Effector CD8-positive, alpha-beta T cell (primary cell): ENCODE data around the gene CNST.

Experiments
- DNase-seq: peaks from one replicate; lab custom pipeline; 2025; lab: John Stamatoyannopoulos, UW
- total RNA-seq, 4 experiments: gene quantifications; one replicate each; lab custom pipeline; 2026; lab: John Stamatoyannopoulos, UW

The CNST gene
- total RNA-seq = 70.1 to 184 (median 93.4) reads per million in 4 experiments

- DNase-seq = peak; percentile 81
Measured at GRCh38 chr1:246566128-246566812, at the start of gene CNST, which contains the start of gene TFB2M. TSS of gene CNST (plus strand) at chr1:246566456. CDS start at chr1:246591563, 25,107 bp downstream. TSS of gene TFB2M (minus strand) at chr1:246566261. CDS start at chr1:246566138, 123 bp downstream.

- DNase-seq = no peak
Measured at GRCh38 chr1:246517391-246517790, 48.9 kb upstream of the CNST start.

GRCh38 chr1:246518456-246519205, 47.6 kb upstream of the CNST start:
- no peak for DNase-seq

GRCh38 chr1:246519514-246519913, 46.7 kb upstream of the CNST start:
- no peak for DNase-seq

- DNase-seq = no peak
Measured at GRCh38 chr1:246526380-246526779, 39.9 kb upstream of the CNST start.

GRCh38 chr1:246526915-246527314, 39.3 kb upstream of the CNST start:
- no peak for DNase-seq

- DNase-seq = no peak
Measured at GRCh38 chr1:246527402-246528088, 38.7 kb upstream of the CNST start.

- no peak for DNase-seq
Measured at GRCh38 chr1:246528933-246529731, 37.1 kb upstream of the CNST start.

- DNase-seq = no peak
Measured at GRCh38 chr1:246530482-246530881, 35.8 kb upstream of the CNST start.

- no peak for DNase-seq
Measured at GRCh38 chr1:246532519-246532918, 33.7 kb upstream of the CNST start.

- DNase-seq = no peak
Measured at GRCh38 chr1:246533371-246533905, 32.8 kb upstream of the CNST start.

GRCh38 chr1:246534114-246534513, 32.1 kb upstream of the CNST start:
- DNase-seq = no peak

- no peak for DNase-seq
Measured at GRCh38 chr1:246537441-246537840, 28.8 kb upstream of the CNST start.

- DNase-seq = no peak
Measured at GRCh38 chr1:246537887-246538286, 28.4 kb upstream of the CNST start.

- DNase-seq = no peak
Measured at GRCh38 chr1:246540738-246541491, 25.3 kb upstream of the CNST start.

GRCh38 chr1:246544001-246544400, 22.3 kb upstream of the CNST start:
- DNase-seq = no peak

GRCh38 chr1:246549665-246550064, 16.6 kb upstream of the CNST start:
- no peak for DNase-seq

- DNase-seq = no peak
Measured at GRCh38 chr1:246550402-246550801, 15.9 kb upstream of the CNST start.

- DNase-seq = no peak
Measured at GRCh38 chr1:246552110-246552509, 14.1 kb upstream of the CNST start.

- no peak for DNase-seq
Measured at GRCh38 chr1:246554201-246554600, 12.1 kb upstream of the CNST start.

- no peak for DNase-seq
Measured at GRCh38 chr1:246558041-246558440, 8.2 kb upstream of the CNST start.
